ENCODE measurements around the gene NIF3L1.

DNA sequence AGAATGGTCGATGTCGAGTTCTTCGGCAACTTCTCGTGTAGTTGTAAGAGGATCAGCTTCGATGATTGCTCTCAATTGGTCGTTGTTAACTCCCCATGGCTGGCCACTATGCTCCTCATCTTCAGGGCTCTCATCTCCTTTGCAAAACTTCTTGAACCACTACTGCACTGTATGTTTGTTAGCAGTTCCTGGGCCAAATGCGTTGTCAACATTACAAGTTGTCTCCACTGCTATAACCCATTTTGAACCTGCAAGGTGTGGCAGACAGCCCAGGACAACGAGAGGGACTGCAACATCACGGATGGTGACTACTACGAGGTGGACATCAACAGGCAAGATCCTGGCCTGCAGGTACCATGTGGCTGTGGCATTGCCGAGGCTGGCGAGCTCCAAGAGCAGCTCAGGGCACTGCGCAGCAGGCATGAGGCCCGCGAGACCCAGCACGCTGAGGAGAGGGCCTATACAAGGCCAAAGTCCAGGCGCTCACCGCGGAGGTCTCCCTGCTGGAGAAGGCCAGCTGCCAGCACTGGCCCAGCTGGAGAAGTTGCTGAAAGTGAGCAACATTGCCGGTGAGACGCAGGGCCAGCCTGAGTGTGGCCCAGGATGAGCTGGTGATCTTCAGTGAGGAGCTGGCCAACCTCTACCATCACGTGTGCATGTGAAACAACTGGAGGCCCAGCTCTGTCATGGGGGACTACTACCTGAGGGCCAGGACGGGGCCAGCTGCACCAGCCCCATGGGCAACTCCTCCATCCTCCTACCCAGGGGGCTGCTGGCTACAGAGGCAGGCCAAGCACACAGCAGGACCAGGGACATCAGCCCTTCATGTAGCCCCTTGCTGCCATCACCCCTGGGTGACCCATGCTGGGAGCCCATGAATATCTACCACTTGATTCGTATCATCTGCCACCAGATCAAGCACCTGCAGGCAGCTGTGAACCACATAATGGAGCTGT is 44.9 kb upstream of the NIF3L1 start:
- TF ChIP-seq, protein P1, sequence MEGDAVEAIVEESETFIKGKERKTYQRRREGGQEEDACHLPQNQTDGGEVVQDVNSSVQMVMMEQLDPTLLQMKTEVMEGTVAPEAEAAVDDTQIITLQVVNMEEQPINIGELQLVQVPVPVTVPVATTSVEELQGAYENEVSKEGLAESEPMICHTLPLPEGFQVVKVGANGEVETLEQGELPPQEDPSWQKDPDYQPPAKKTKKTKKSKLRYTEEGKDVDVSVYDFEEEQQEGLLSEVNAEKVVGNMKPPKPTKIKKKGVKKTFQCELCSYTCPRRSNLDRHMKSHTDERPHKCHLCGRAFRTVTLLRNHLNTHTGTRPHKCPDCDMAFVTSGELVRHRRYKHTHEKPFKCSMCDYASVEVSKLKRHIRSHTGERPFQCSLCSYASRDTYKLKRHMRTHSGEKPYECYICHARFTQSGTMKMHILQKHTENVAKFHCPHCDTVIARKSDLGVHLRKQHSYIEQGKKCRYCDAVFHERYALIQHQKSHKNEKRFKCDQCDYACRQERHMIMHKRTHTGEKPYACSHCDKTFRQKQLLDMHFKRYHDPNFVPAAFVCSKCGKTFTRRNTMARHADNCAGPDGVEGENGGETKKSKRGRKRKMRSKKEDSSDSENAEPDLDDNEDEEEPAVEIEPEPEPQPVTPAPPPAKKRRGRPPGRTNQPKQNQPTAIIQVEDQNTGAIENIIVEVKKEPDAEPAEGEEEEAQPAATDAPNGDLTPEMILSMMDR (IDR thresholded peaks at IDR 0.05) = no peak
- TF ChIP-seq POLR2A (IDR thresholded peaks at IDR 0.05) = no peak
- TF ChIP-seq POLR2AphosphoS5 (IDR thresholded peaks at IDR 0.05) = no peak
